GM19351 (cell line): Measurements from ENCODE around the gene PDSS2.
"Not testable (repeated sequence)": the region's sequence is repeated elsewhere in the genome, so short reads cannot be mapped to it uniquely, and the experiment has no call there.

ENCODE experiments used
- ATAC-seq: cut with Tn5 transposase; IDR thresholded peaks from one replicate; pipeline ENCODE4 v1.9.1; 2021; ENCODE audit warnings: mild to moderate bottlenecking, moderate library complexity; ENCODE audit not compliant: unreplicated experiment

PDSS2 gene

DNA sequence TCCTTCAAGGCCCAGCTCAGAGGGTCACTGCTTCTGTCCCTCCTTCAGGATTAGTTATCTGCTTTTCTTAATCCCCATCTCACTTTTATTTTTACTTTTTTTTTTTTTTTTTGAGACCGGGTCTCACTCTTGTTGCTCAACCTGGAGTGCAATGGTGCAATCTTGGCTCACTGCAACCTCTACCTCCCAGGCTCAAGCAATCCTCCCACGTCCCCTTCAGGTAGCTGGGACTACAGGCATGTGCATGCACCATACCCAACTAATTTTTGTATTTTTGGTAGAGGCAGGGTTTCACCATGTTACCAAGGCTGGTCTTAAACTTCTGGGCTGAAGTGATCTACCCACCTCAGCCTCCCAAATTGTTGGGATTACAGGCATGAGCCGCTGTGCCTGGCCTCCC lies 16.5 kb upstream of the PDSS2 start:
- ATAC-seq = not testable (repeated sequence)

DNA sequence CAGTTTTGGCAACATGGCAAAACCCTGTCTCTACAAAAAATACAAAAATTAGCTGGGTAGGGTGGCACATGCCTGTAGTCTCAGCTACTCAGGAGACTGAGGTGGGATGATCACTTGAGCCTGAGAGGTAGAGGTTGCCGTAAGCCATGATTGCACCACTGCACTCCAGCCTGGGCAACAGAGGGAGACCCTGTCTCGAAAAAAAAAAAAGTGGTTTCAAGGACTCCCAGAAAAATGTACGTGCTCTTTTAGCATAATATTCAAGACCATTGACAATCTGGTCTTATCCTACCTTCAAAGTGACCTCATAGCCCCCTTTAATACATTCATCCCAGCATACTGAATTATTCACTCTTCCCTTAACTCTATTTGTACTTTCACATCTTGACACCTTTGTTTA lies 16.0 kb upstream of the PDSS2 start:
- ATAC-seq = not testable (repeated sequence)

DNA sequence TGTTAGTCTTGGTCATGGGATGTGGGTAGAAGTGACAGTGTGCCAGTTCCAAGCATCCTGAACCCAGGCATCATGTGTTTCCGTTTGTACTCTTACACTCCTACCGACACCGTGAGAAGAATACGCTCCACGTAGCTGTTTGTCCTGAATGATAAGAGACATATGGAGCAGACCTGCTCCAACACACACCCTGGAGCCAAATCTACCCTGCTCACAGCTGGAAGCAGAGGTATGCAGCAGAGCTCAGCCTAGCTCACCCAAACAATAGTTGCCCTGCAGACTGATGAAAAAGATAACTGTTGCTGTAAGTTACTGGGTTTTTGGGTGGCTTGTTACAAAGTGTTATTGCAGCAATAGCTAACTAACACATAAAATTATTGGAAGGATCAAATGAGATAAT lies 14.3 kb upstream of the PDSS2 start:
- ATAC-seq = no peak

DNA sequence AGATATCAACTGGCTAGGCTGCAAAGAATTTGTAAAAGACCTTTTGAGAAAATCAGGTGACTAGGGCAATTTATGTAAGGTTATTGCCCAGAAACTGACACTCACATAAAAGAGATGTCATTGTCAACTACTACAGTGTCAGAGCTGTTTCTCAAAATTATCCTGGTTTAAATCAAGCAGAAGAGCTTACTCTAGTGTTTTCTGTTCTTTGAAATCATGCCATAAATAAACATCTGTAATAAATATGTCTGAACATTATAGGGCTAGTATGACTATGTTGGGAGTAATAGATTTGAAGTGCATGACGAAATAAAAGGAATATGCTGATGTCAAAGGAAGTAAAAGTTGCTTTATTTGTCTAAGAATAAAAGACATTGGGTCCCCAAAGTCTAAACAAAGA lies 11.0 kb upstream of the PDSS2 start:
- no peak for ATAC-seq

DNA sequence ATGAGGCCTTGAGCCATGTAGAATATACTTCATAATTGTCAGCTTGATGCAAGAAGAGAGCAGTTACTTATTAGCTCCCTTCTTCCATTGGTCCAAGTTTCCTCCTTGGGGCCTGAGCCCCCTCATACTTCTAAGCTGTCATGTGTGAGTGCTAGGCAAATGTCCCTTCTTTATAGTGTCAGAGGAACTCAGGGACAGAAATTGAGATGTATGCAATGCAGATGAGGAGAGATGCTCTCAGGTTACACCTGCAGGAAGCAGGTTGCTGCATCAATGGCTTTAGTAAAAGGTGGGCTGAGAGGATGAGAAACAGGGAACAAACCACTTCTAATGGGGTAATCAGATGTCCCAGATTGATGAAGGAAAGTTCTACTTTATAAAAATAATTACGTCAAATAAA lies 6.7 kb upstream of the PDSS2 start:
- ATAC-seq = no peak

DNA sequence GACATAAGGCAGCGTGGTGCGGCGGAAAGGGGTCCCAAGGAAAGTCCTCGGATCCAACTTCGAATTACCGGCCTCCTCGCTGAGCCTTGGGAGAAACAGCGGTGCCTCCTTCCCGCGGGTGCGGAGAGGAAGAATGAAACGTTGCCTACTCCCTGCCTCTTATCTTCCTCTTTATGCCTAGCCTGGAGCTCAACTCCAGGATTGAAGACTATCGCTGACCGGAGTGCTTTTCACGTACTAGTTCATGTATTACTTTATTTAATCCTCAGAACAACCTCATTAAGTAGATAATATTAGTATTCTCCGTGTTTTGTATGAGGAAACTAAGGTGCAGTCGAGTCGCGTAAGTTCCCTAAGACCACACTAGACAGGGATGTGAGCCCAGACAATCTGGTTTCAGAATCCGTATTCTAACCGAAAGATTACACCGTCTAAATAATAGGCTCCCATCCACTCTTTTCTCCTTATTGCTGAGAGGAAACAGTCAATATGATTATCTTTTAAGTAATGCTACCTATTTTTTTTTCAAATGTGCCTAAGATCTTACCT lies 793 bp upstream of the PDSS2 start:
- no peak for ATAC-seq

DNA sequence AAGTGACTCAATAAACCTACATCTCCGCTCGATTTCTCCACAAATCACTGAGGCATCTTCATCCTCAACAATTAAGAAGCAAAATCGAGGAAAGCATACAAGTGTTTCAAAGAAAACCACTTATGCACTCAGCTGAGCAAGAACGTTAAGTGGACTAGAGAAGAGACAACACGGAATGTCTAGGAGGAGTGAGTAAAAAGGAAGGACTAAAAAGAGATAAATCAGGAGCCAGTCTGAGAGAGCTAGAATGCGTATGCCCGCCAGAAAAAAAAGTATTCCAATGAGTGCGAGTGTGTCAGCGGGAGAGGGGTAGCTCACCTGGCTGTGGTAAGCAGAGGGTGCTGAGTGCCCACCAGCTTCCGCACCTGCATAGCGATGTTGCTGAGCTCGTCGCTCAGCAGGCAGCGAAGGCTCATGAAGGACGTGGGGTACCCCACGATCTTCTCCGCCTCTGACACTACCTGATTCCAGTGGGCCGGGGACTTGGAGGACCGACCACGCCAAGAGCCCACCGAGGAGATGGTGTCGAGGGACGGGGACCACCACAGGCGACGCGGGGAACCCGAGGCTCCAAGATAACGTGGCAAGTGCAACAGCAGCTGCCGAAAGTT lies 587 bp downstream of the PDSS2 start:
- peak; percentile 29 for ATAC-seq

DNA sequence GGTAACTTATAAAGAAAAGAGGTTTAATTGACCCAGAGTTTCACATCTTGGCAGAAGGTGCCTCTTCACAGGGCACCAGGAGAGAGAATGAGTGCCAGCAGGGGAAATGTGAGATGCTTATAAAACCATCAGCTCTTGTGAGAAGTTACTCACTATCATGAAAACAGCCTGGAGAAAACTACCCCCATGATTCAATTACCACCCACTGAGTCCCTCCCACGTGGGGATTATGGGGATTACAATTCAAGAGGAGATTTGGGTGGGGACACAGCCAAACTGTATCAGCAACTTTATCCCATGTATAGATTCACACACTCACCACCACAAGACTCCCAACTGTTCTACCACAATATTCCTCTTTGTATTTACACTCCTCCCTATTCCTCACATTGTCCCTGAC lies 10.6 kb downstream of the PDSS2 start:
- no peak for ATAC-seq

DNA sequence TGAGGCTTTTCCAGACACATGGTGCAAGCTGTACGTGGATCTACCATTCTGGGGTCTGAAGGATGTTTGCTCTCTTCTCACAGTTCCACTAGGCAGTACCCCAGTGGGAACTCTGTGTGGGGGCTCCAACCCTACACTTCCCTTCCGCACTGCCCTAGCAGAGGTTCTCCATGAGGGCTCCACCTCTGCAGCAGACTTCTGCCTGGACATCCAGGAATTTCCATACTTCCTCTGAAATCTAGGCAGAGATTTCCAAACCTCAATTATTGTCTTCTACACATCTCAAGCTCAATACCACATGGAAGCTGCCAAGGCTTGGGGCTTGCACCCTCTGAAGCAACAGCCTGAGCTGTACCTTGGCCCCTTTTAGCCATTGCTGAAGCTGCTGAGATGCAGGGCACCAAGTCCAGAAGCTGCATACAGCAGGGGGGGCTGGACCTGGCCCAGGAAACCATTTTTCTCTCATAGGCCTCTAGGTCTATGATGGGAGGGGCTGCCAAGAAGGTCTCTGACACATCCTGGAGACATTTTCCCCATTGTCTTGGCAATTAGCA lies 11.6 kb downstream of the PDSS2 start:
- ATAC-seq = no peak

DNA sequence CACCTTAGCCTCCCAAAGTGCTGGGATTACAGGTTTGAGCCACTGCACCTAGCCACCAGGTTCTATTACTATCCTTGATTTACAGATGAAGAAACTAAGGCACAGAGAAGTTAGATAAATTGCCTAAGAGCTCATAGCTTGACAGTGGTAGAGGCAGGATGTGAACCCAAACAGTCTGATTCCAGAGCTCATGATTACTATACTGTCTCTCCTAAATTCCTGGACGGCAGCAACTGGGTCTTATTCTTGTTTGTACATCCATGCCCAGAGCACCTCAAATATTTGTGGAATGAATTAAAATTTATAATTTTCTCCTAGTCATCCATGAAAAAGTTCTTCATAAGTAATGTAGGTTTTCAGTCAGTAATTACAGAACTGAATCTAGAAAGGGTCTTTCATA lies 15.1 kb downstream of the PDSS2 start:
- ATAC-seq = no peak

DNA sequence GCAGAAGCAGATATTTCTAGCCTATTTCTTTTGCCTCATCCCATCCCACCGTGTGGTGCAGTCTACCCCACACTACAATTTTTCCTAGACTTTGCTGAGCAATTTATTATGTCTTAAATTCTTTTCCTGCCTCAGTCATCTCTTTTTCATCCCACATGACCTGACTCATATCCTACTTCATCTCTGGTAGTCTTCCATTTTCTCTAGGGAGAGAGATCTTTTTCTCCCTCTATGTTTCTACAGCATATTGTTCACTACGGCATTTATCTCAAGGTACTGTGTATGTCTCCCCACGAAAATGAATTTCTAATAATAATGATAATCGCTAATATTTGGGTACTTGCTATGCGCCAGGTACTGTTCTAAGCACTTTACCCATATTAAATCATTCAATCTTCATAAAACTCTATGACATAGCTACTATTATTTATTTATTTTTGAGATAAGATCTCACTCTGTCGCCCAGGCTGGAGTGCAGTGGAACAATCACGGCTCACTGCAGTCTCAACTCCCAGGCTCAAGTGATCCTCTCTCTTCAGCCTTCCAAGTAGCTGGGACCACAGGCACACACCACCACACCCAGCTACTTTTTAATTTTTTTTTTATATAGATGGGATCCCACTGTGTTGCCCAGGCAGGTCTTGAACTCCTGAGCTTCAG lies 15.6 kb downstream of the PDSS2 start:
- no peak for ATAC-seq

DNA sequence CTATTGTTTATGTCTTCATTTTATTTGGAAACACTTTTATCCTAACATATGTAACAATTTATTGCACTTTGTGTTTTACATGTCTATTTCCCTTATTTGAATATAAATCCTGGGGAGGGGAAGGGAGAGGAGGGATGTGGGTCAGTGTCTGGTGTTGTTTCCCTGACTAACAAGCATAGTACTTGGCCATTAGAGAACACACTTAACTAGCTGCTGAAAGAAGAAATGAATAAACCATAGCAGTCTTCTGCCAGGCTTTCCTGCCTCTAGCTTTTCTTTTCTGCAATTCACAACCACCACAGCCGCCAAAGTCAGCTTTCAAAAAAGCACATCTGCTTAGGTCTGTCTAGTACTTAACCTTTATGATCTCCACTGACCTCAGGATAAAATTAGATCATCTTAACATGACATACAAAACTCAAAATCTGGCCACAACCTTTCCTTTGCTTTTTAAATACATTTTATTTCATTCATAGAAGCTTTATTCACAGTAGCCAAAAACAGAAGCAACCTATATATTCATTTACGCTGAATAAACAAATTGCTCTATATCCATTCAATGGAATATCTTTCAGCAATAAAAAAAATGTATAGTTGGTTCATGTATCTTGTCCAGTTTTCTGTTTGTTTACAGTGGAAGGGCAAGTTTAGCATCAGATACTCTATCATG lies 16.3 kb downstream of the PDSS2 start:
- no peak for ATAC-seq

DNA sequence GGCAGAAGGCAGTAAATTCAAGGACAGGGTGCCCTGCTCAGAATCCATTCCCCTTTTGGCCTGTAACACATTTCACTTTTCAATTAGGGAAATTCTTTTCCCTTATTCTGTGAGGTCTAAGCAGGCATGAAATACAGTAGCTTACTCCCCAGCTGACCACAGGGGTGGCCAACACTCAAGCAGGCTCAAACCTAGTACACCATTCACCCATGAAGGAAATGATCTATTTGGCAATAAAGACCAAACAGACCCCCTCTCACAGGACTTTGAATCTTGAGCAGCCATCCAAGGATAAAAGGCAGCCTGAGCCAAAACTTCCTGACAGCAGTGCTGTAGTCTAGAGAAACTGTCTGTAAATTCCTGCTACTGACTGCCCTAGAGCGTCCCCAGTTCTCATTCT lies 17.7 kb downstream of the PDSS2 start:
- no peak for ATAC-seq

DNA sequence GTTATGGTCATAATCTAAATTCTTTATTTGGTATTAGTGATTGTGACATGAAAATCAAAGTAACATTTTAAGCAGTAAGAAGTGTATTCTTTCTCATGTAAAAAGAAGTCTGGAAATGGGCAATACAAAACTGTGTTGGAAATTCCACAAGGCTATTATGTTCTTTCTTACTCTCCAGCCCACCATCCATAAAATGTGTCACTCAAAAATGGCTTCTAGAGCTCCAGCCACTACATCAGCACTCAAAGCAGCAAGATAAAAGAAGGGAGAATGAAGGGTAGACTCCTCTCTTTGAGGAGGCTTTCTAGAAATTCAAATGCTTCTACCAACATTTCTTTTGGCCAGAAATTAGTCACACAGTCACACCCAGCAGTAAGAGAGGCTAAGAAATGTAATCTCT lies 18.4 kb downstream of the PDSS2 start:
- no peak for ATAC-seq

DNA sequence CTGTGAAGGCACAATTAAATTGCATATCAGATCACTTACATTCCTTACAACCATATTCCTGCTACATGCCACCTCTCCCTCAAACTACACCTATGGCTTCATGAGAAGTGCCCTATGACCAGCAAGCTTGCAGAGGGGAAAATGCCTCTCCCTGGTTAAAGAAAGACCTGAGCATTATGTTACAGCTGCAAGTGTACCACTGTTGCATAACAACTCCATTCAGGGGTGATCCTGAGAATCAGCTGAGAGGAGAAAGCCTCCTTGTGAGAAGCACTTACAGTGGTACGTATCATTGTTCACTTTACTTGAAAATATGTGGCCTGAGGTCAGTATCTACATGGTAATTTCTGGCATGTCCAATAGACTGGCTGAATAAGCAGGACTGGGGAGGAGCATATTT lies 20.0 kb downstream of the PDSS2 start:
- ATAC-seq = no peak

DNA sequence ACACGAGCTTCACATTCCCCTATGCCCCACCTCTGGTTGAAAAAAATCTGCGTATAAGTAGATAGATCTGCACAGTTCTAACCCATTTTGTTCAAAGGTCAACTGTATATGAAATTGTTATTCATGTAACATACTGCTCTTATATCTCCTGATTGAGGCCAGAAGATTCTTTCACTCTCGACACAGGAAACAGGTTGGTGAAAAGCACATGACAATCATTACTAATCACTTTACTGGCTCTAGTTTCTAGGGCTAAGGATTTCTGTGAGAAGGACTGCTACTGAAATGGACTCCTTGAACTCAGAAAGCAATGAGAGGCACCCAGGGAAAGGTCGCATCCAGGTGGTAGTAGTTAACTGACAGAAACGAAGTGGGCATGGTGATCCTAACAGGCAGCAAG lies 21.7 kb downstream of the PDSS2 start:
- ATAC-seq = no peak

DNA sequence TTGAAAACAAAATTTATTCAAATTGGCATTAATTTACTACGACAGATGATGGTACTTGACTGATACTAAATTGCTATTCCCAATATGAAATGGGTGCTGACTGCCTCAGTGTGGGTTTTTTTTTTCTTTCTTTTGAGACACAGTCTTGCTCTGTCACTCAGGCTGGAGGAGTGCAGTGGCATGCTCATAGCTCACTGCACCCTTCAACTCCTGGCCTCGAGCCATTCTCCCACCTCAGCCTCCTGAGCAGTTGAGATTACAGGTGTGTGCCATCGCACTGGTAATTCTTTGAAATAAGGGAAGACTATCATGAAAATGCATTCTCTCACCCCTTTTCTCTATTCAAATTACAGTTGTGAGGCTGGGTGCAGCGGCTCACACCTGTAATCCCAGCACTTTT lies 22.5 kb downstream of the PDSS2 start:
- no peak for ATAC-seq

DNA sequence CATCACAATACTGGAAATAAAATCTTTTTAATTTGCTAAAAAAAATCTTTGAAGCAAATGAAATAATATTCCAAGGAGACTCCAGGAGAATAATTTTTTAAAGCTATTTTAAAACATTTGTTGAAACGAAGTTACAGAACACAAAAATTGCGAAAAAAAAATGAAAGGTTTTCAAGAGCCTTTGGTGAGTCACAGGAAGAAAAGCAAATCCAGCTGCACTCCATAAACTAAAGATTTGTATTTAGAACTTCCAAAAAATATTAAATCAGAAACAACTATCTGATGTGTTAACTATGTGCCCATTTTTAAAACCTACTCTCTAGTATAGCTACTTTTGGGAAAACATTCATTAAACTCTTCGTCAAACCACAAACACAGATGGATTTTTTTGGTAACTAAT lies 23.6 kb downstream of the PDSS2 start:
- no peak for ATAC-seq

DNA sequence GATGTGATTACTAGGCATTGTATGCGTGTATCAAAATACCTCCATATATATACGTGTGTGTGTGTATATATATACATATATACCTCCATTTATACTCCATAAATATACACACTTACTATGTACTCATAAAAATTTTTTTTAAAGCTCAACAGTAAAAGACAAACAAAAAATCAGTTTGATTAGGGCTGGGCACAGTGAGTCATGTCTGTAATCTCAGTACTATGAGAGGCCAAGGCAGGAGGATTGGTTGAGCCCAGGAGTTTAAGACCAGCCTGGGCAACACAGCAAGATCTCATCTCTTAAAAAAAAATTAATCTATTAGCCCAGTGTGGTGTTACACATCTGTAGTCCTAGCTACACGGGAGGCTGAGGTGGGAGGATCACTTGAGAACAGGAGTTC lies 24.6 kb downstream of the PDSS2 start:
- ATAC-seq = no peak

DNA sequence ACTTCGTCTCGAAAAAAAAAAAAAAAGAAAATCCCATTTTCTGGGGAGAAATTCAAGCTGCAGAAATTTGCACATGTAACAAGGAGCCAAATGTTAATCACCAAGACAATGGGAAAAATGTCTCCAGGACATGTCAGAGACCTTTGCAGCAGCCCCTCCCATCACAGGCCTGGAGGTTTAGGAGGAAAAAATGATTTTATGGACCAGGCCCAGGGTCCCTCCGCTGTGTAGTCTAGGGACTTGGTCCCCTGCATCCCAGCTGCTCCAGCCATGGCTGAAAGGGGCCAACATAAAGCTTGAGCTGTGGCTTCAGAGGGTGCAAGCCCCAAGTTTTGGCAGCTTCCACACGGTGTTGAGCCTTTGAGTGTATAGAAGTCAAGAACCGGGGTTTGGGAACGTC lies 33.4 kb downstream of the PDSS2 start:
- not testable (repeated sequence) for ATAC-seq

DNA sequence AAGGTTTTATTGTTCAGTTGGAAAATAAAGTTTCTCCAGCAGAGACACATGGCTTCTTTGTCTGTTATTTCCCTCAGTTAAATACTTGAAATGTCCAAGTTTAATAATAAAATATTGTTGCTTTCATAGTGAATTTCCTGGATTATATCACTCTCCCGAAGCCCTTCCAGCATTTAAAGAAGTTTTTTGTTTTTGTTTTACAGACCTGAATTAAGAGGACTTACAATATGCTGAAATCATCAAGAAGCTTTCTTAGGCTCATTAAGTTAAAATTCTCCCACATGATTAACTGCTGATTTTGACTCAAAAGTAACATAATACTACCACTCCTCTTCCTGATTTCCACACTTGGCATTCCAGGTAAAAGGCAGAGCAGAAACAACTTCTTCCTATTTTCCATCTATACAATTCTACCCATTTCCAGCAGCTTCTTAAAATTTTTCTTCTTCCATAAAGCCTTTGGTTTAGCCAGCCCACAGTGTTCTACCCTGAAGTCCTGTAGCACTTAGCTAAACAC lies 35.8 kb downstream of the PDSS2 start:
- ATAC-seq = no peak
